H9 (cell line): ENCODE results near the gene TDRD1. TPM values are rescaled to one million over a fixed set of nuclear protein-coding genes. Genes with fewer than 3 reads are reported as not detected.

Source experiments
- DNase-seq: peaks from one replicate; pipeline ENCODE4 v3.0.0-alpha.2; 2017
- H2AFZ ChIP-seq: one replicate; pipeline ENCODE4 v1.6.1; 2013; ENCODE audit warnings: mild to moderate bottlenecking, low read length, control low read depth, moderate library complexity
- H2AK5ac ChIP-seq: 2 replicates; pipeline ENCODE4 v1.6.1; 2013; ENCODE audit warnings: low read length, control low read depth, mixed read lengths; ENCODE audit not compliant: insufficient read length
- H2BK120ac ChIP-seq: one replicate; pipeline ENCODE4 v1.6.1; 2013; ENCODE audit warnings: low read depth, mild to moderate bottlenecking, low read length, control low read depth, inconsistent platforms; ENCODE audit not compliant: poor library complexity, severe bottlenecking
- H2BK12ac ChIP-seq: 2 replicates; pipeline ENCODE4 v1.6.1; 2013; ENCODE audit warnings: low read length, control low read depth, mixed read lengths, low read depth; ENCODE audit not compliant: insufficient read length
- H2BK15ac ChIP-seq: 2 replicates; pipeline ENCODE4 v1.6.1; 2013; ENCODE audit warnings: low read depth, low read length, control low read depth
- H2BK20ac ChIP-seq: one replicate; pipeline ENCODE4 v1.6.1; 2013; ENCODE audit warnings: low read depth, mild to moderate bottlenecking, low read length, control low read depth, inconsistent platforms; ENCODE audit not compliant: poor library complexity, severe bottlenecking
- H2BK5ac ChIP-seq: 2 replicates; pipeline ENCODE4 v1.6.1; 2013; ENCODE audit warnings: low read length, control low read depth, mixed read lengths; ENCODE audit not compliant: insufficient read length
- H3K14ac ChIP-seq: 2 replicates; pipeline ENCODE4 v1.6.1; 2013; ENCODE audit warnings: low read length, control low read depth; ENCODE audit not compliant: insufficient read depth
- H3K18ac ChIP-seq: 2 replicates; pipeline ENCODE4 v1.6.1; 2013; ENCODE audit warnings: low read depth, mild to moderate bottlenecking, mixed read lengths, low read length, control low read depth; ENCODE audit not compliant: insufficient read length
- H3K23ac ChIP-seq: 2 replicates; pipeline ENCODE4 v1.6.1; 2013; ENCODE audit warnings: low read length, control low read depth, mixed read lengths, low read depth; ENCODE audit not compliant: insufficient read length
- H3K23me2 ChIP-seq: 2 replicates; pipeline ENCODE4 v1.6.1; 2013; ENCODE audit warnings: low read depth, mild to moderate bottlenecking, mixed read lengths, low read length, control low read depth; ENCODE audit not compliant: insufficient read length, poor library complexity, severe bottlenecking
- H3K27ac ChIP-seq: 2 replicates; pipeline ENCODE4 v1.5.1; 2013; ENCODE audit warnings: low read length, control low read depth, mixed read lengths, low read depth; ENCODE audit not compliant: insufficient read length
- H3K27me3 ChIP-seq: 2 replicates; pipeline ENCODE4 v1.6.1; 2013; ENCODE audit warnings: low read length, control low read depth, inconsistent platforms; ENCODE audit not compliant: insufficient read depth
- H3K4ac ChIP-seq: 2 replicates; pipeline ENCODE4 v1.6.1; 2013; ENCODE audit warnings: low read depth, mild to moderate bottlenecking, control low read depth, inconsistent platforms, low read length, moderate library complexity
- H3K4me1 ChIP-seq: 2 replicates; pipeline ENCODE4 v1.6.1; 2013; ENCODE audit warnings: low read length, control low read depth, inconsistent platforms; ENCODE audit not compliant: insufficient read depth
- H3K4me2 ChIP-seq: 2 replicates; pipeline ENCODE4 v1.6.1; 2013; ENCODE audit warnings: low read length, control low read depth, mixed read lengths; ENCODE audit not compliant: insufficient read length, insufficient read depth
- H3K56ac ChIP-seq: 2 replicates; pipeline ENCODE4 v1.6.1; 2013; ENCODE audit warnings: low read depth, mild to moderate bottlenecking, mixed read lengths, low read length, control low read depth; ENCODE audit not compliant: insufficient read length
- H3K79me1 ChIP-seq: 2 replicates; pipeline ENCODE4 v1.6.1; 2013; ENCODE audit warnings: low read depth, mild to moderate bottlenecking, moderate library complexity, low read length, control low read depth, inconsistent platforms; ENCODE audit not compliant: insufficient read depth, poor library complexity, severe bottlenecking
- H3K79me2 ChIP-seq: 2 replicates; pipeline ENCODE4 v1.6.1; 2013; ENCODE audit warnings: low read length, control low read depth, inconsistent platforms; ENCODE audit not compliant: insufficient read depth
- H3K9ac ChIP-seq: 2 replicates; pipeline ENCODE4 v1.6.1; 2013; ENCODE audit warnings: low read length, control low read depth, mixed read lengths; ENCODE audit not compliant: insufficient read length; ENCODE audit errors: extremely low read depth
- H3K9me3 ChIP-seq: one replicate; pipeline ENCODE4 v1.6.1; 2013; ENCODE audit warnings: low read depth, low read length, inconsistent platforms; ENCODE audit not compliant: control insufficient read depth
- H3T11ph ChIP-seq: one replicate; pipeline ENCODE4 v1.6.1; 2013; ENCODE audit warnings: mild to moderate bottlenecking, low read length, control low read depth, inconsistent platforms
- H4K20me1 ChIP-seq: one replicate; pipeline ENCODE4 v1.6.1; 2013; ENCODE audit not compliant: control insufficient read depth, insufficient read length, insufficient read depth
- H4K5ac ChIP-seq: 2 replicates; pipeline ENCODE4 v1.6.1; 2013; ENCODE audit warnings: low read depth, mild to moderate bottlenecking, mixed read lengths, low read length, control low read depth; ENCODE audit not compliant: insufficient read length
- H4K8ac ChIP-seq: replicated peaks from 2 replicates; pipeline ENCODE4 v1.6.1; 2013; ENCODE audit warnings: low read length, control low read depth, mixed read lengths, low read depth; ENCODE audit not compliant: insufficient read length
- H4K91ac ChIP-seq: 2 replicates; pipeline ENCODE4 v1.6.1; 2013; ENCODE audit warnings: low read depth, mild to moderate bottlenecking, moderate library complexity, mixed read lengths, low read length, control low read depth; ENCODE audit not compliant: insufficient read length
- H3K27ac Mint-ChIP-seq, 3 experiments: 2 replicates in 2 of 3; 3 replicates in 1 of 3; pipeline ENCODE4 v1.8.0; 2020 to 2021; ENCODE audit warnings: mixed read lengths in 3 of 3, mild to moderate bottlenecking in 1 of 3, moderate library complexity in 1 of 3
- H3K27me3 Mint-ChIP-seq: 2 replicates; pipeline ENCODE4 v1.8.0; 2021; ENCODE audit warnings: low read depth, mild to moderate bottlenecking, moderate library complexity, mixed read lengths
- H3K36me3 Mint-ChIP-seq, 3 experiments: 2 replicates in 2 of 3; 3 replicates in 1 of 3; pipeline ENCODE4 v1.8.0; 2020 to 2021; ENCODE audit warnings: low read depth in 3 of 3, mixed read lengths in 3 of 3; ENCODE audit not compliant: insufficient read depth in 1 of 3
- H3K4me1 Mint-ChIP-seq, 2 experiments: 2 replicates each; pipeline ENCODE4 v1.8.0; 2020; ENCODE audit warnings: mixed read lengths in 2 of 2
- H3K4me3 Mint-ChIP-seq, 2 experiments: 2 replicates in 1 of 2; 3 replicates in 1 of 2; pipeline ENCODE4 v1.8.0; 2020 to 2021; ENCODE audit warnings: mild to moderate bottlenecking in 2 of 2, mixed read lengths in 2 of 2, moderate library complexity in 1 of 2
- H3K9me3 Mint-ChIP-seq, 2 experiments: 2 replicates in 1 of 2; 3 replicates in 1 of 2; pipeline ENCODE4 v1.8.0; 2020; ENCODE audit warnings: mild to moderate bottlenecking in 2 of 2, mixed read lengths in 2 of 2, moderate library complexity in 1 of 2
- WGBS: extraction: QIAGEN DNeasy Blood & Tissue Kit; methylation state at CpG from one replicate; pipeline ENCODE4 v1.1.7; 2013; ENCODE audit warnings: missing lambda C conversion rate, low lambda C conversion rate, mixed read lengths; ENCODE audit not compliant: insufficient read length; ENCODE audit errors: extremely low coverage; 5-methylcytosine and 5-hydroxymethylcytosine counted together
- total RNA-seq: library from RNA; stranded (reverse); gene quantifications from 2 replicates; pipeline ENCODE4 v1.2.1, GENCODE V29; 2021
- TF ChIP-seq, protein P1 (sequence below): fragments of 200-600 bp; sonication (generic); conservative IDR thresholded peaks from 3 replicates; pipeline ENCODE4 v1.8.0; 2021; ENCODE audit warnings: antibody characterized with exemption, mild to moderate bottlenecking

Gene TDRD1
- total RNA-seq, 1 experiment from 2014 or later: 0.15 TPM

DNA sequence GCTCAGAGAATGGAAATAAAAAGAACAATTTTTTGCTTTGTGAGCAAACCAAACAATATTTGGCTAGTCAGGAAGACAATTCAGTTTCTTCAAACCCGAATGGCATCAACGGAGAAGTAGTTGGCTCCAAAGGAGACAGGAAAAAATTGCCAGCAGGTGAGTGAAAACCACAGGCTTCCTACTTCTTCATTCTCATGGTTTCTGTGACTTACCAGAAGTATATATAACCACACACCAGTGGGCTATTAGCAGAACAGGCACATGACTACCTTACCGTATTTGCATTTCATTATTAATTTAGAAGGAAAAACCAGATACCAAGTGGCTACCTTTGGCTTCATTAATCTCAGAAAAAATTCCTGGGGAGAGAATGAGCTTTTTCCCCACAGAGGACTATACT, 8.8 kb downstream of the TDRD1 start:
- no CpG with 5 or more reads among the region's 3 CpGs for WGBS
- H3K27ac Mint-ChIP-seq: no peak overlapping the region
- Histone ChIP-seq H3K27ac (no peak overlapping the region), H3K79me2 (no peaks in the 10 kb centered on the region), H2BK15ac (no peak overlapping the region), H3K23ac (no peak overlapping the region), H2BK12ac (no peak overlapping the region), H3K4me1 (no peaks in the 10 kb centered on the region), H3K9me3 (no peaks in the 10 kb centered on the region), H3K27me3 (no peaks in the 10 kb centered on the region), H4K8ac (no peak overlapping the region), H3K4me2 (no peak overlapping the region), H2BK20ac (no peak overlapping the region), H4K5ac (no peak overlapping the region), H2BK120ac (no peak overlapping the region), H3T11ph (no peak overlapping the region), H3K18ac (no peak overlapping the region), H3K9ac (no peak overlapping the region), H3K14ac (no peak overlapping the region), H3K4ac (no peak overlapping the region), H3K23me2 (no peaks in the 10 kb centered on the region), H2AK5ac (no peak overlapping the region), H2AFZ (no peak overlapping the region), H2BK5ac (no peak overlapping the region), H3K79me1 (no peaks in the 10 kb centered on the region), H3K56ac (no peak overlapping the region), H4K20me1 (no peaks in the 10 kb centered on the region), H4K91ac (no peak overlapping the region)
- TF ChIP-seq, protein P1, sequence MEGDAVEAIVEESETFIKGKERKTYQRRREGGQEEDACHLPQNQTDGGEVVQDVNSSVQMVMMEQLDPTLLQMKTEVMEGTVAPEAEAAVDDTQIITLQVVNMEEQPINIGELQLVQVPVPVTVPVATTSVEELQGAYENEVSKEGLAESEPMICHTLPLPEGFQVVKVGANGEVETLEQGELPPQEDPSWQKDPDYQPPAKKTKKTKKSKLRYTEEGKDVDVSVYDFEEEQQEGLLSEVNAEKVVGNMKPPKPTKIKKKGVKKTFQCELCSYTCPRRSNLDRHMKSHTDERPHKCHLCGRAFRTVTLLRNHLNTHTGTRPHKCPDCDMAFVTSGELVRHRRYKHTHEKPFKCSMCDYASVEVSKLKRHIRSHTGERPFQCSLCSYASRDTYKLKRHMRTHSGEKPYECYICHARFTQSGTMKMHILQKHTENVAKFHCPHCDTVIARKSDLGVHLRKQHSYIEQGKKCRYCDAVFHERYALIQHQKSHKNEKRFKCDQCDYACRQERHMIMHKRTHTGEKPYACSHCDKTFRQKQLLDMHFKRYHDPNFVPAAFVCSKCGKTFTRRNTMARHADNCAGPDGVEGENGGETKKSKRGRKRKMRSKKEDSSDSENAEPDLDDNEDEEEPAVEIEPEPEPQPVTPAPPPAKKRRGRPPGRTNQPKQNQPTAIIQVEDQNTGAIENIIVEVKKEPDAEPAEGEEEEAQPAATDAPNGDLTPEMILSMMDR: no peak
- DNase-seq: no peak
- no peaks in the 10 kb centered on the region; a peak in 1 of 5 replicates for H3K9me3 Mint-ChIP-seq
- H3K4me3 Mint-ChIP-seq: no peak overlapping the region
- H3K4me1 Mint-ChIP-seq: no peaks in the 10 kb centered on the region
- no peaks in the 10 kb centered on the region for H3K27me3 Mint-ChIP-seq
- no peaks in the 10 kb centered on the region; a peak in 1 of 7 replicates for H3K36me3 Mint-ChIP-seq
